ENCODE measurements around the gene SBF2. TPM values are rescaled to one million over a fixed set of nuclear protein-coding genes. Genes with fewer than 3 reads are reported as not detected.
"Not testable (repeated sequence)": the region's sequence is repeated elsewhere in the genome, so short reads cannot be mapped to it uniquely, and the experiment has no call there.

Gene SBF2
- total and polyA plus RNA-seq, 2 donors, result 8.1 to 10.2 TPM

- no peaks in the 10 kb centered on the region for H3K27me3 ChIP-seq (ENCODE audit: control insufficient read depth in 2 of 2, insufficient read depth in 1 of 2, low read length in 1 of 2)
- DNase-seq (ENCODE audit: low read depth in 6 of 9, low spot score in 9 of 9), result no peak
- H3K9me3 ChIP-seq (ENCODE audit: control insufficient read depth in 2 of 2, insufficient read depth in 1 of 2, low read length in 1 of 2), result no peaks in the 10 kb centered on the region
- H3K4me1 ChIP-seq (ENCODE audit: control insufficient read depth in 2 of 2, insufficient read depth in 2 of 2, low read length in 2 of 2), result no peaks in the 10 kb centered on the region
- no peak overlapping the region for H3K4me3 ChIP-seq (ENCODE audit: low read length in 2 of 2)
- no peaks in the 10 kb centered on the region for H3K36me3 ChIP-seq (ENCODE audit: control insufficient read depth in 2 of 2, insufficient read depth in 2 of 2, low read length in 1 of 2)
- no peak overlapping the region for H3K27ac ChIP-seq (ENCODE audit: low read depth in 1 of 2, low read length in 1 of 2)
Measured at GRCh38 chr11:10261821-10262220, 32.2 kb downstream of the SBF2 start.

- Histone ChIP-seq H3K36me3 (ENCODE audit: control insufficient read depth in 2 of 2, insufficient read depth in 2 of 2, low read length in 1 of 2) (no peaks in the 10 kb centered on the region), H3K27me3 (ENCODE audit: control insufficient read depth in 2 of 2, insufficient read depth in 1 of 2, low read length in 1 of 2) (no peaks in the 10 kb centered on the region), H3K4me3 (ENCODE audit: low read length in 2 of 2) (no peak overlapping the region), H3K9me3 (ENCODE audit: control insufficient read depth in 2 of 2, insufficient read depth in 1 of 2, low read length in 1 of 2) (no peaks in the 10 kb centered on the region), H3K4me1 (ENCODE audit: control insufficient read depth in 2 of 2, insufficient read depth in 2 of 2, low read length in 2 of 2) (no peaks in the 10 kb centered on the region), H3K27ac (ENCODE audit: low read depth in 1 of 2, low read length in 1 of 2) (no peak overlapping the region)
- 86% methylated on average over 4 of the region's 4 CpGs for WGBS
- DNase-seq (ENCODE audit: low read depth in 6 of 9, low spot score in 9 of 9), result no peak
Measured at GRCh38 chr11:10257478-10257877, 36.5 kb downstream of the SBF2 start.

DNA sequence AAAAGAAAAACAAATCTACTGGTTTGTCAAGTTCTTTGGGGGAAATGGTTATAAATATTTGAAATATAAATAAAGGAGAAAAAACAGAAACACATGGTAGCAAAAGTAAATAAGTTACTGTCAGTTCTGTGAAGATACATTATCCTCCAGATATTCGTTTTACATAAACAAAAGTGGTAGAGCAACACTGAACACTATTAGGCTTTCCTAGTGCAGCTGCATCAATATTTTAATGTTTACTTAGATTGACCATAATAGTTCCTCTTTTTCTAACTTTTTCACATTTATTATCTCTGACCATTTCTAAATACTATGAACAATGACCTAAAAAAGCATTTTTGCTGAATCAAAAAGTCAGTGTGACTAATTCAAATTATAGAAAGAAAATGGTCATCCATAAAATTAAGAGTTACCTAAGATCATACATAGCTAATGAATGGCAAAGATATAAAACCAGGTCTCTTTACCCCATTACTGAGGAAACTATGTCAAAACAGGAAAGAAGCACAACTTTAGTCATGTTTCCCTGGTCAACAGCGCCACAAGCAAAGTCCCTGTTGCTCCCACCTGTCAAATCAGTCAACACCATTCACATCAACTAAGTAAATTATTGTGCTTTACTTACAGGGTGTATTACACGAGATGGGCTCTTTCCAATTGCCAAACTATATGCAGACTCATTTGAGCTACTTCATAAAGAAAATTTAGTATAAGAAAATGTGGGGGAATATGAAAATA lies 38.5 kb downstream of the SBF2 start:
- DNase-seq (ENCODE audit: low read depth in 6 of 9, low spot score in 9 of 9), result no peak
- Histone ChIP-seq H3K27me3 (ENCODE audit: control insufficient read depth in 2 of 2, insufficient read depth in 1 of 2, low read length in 1 of 2) (no peaks in the 10 kb centered on the region), H3K27ac (ENCODE audit: low read depth in 1 of 2, low read length in 1 of 2) (no peak overlapping the region), H3K4me1 (ENCODE audit: control insufficient read depth in 2 of 2, insufficient read depth in 2 of 2, low read length in 2 of 2) (no peaks in the 10 kb centered on the region), H3K36me3 (ENCODE audit: control insufficient read depth in 2 of 2, insufficient read depth in 2 of 2, low read length in 1 of 2) (no peaks in the 10 kb centered on the region), H3K9me3 (ENCODE audit: control insufficient read depth in 2 of 2, insufficient read depth in 1 of 2, low read length in 1 of 2) (no peaks in the 10 kb centered on the region), H3K4me3 (ENCODE audit: low read length in 2 of 2) (no peak overlapping the region)
- 87% methylated on average over 3 of the region's 3 CpGs for whole genome bisulfite sequencing

GRCh38 chr11:10249448-10250131 lies 44.4 kb downstream of the SBF2 start:
- not testable (repeated sequence) for H3K4me3 ChIP-seq (ENCODE audit: low read length in 2 of 2); H3K4me1 ChIP-seq (ENCODE audit: control insufficient read depth in 2 of 2, insufficient read depth in 2 of 2, low read length in 2 of 2); H3K27ac ChIP-seq (ENCODE audit: low read depth in 1 of 2, low read length in 1 of 2); DNase-seq (ENCODE audit: low read depth in 6 of 9, low spot score in 9 of 9); H3K27me3 ChIP-seq (ENCODE audit: control insufficient read depth in 2 of 2, insufficient read depth in 1 of 2, low read length in 1 of 2); H3K36me3 ChIP-seq (ENCODE audit: control insufficient read depth in 2 of 2, insufficient read depth in 2 of 2, low read length in 1 of 2); H3K9me3 ChIP-seq (ENCODE audit: control insufficient read depth in 2 of 2, insufficient read depth in 1 of 2, low read length in 1 of 2)
- WGBS, result 97% methylated on average over 2 of the region's 2 CpGs

- no peak for DNase-seq (ENCODE audit: low read depth in 6 of 9, low spot score in 9 of 9)
- Histone ChIP-seq H3K36me3 (ENCODE audit: control insufficient read depth in 2 of 2, insufficient read depth in 2 of 2, low read length in 1 of 2) (no peaks in the 10 kb centered on the region), H3K4me1 (ENCODE audit: control insufficient read depth in 2 of 2, insufficient read depth in 2 of 2, low read length in 2 of 2) (no peaks in the 10 kb centered on the region), H3K27me3 (ENCODE audit: control insufficient read depth in 2 of 2, insufficient read depth in 1 of 2, low read length in 1 of 2) (no peaks in the 10 kb centered on the region), H3K27ac (ENCODE audit: low read depth in 1 of 2, low read length in 1 of 2) (no peak overlapping the region), H3K9me3 (ENCODE audit: control insufficient read depth in 2 of 2, insufficient read depth in 1 of 2, low read length in 1 of 2) (no peaks in the 10 kb centered on the region), H3K4me3 (ENCODE audit: low read length in 2 of 2) (no peak overlapping the region)
- WGBS, result 79% methylated on average over 2 of the region's 2 CpGs
Measured at GRCh38 chr11:10247011-10247410, 47.0 kb downstream of the SBF2 start.

- DNase-seq (ENCODE audit: low read depth in 6 of 9, low spot score in 9 of 9), result no peak
- Histone ChIP-seq H3K36me3 (ENCODE audit: control insufficient read depth in 2 of 2, insufficient read depth in 2 of 2, low read length in 1 of 2) (no peaks in the 10 kb centered on the region), H3K9me3 (ENCODE audit: control insufficient read depth in 2 of 2, insufficient read depth in 1 of 2, low read length in 1 of 2) (no peaks in the 10 kb centered on the region), H3K27me3 (ENCODE audit: control insufficient read depth in 2 of 2, insufficient read depth in 1 of 2, low read length in 1 of 2) (no peaks in the 10 kb centered on the region), H3K27ac (ENCODE audit: low read depth in 1 of 2, low read length in 1 of 2) (no peak overlapping the region), H3K4me1 (ENCODE audit: control insufficient read depth in 2 of 2, insufficient read depth in 2 of 2, low read length in 2 of 2) (no peaks in the 10 kb centered on the region), H3K4me3 (ENCODE audit: low read length in 2 of 2) (no peak overlapping the region)
- WGBS, result 97% methylated on average over 2 of the region's 2 CpGs
Measured at GRCh38 chr11:10243896-10244575, 50.0 kb downstream of the SBF2 start.

DNA sequence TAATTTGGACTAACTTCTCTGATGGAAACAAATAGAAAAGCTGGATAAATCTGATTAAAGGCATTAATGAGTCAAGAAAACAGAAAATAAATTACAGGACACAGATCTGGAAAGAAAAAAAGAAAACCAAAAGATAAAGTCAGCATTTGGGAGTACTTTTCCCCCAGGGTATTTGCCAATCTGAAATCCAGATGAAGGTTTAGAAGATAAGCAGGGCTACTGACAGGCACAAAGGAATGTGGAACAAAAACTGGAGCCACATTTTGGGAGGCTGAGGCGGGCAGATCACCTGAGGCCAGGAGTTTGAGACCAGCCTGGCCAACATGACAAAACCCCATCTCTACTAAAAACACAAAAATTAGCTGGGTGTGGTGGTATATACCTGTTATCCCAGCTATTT lies 57.2 kb downstream of the SBF2 start:
- DNase-seq (ENCODE audit: low read depth in 6 of 9, low spot score in 9 of 9), result no peak
- WGBS, result 97% methylated on average over 1 of the region's 1 CpG
- no peak overlapping the region for H3K4me3 ChIP-seq (ENCODE audit: low read length in 2 of 2)
- no peaks in the 10 kb centered on the region for H3K27me3 ChIP-seq (ENCODE audit: control insufficient read depth in 2 of 2, insufficient read depth in 1 of 2, low read length in 1 of 2)
- H3K27ac ChIP-seq (ENCODE audit: low read depth in 1 of 2, low read length in 1 of 2), result no peak overlapping the region
- H3K36me3 ChIP-seq (ENCODE audit: control insufficient read depth in 2 of 2, insufficient read depth in 2 of 2, low read length in 1 of 2), result no peaks in the 10 kb centered on the region
- H3K9me3 ChIP-seq (ENCODE audit: control insufficient read depth in 2 of 2, insufficient read depth in 1 of 2, low read length in 1 of 2), result peaks cover 0 to 7% of the 10 kb centered on the region in 2 donors
- H3K4me1 ChIP-seq (ENCODE audit: control insufficient read depth in 2 of 2, insufficient read depth in 2 of 2, low read length in 2 of 2), result no peaks in the 10 kb centered on the region

DNA sequence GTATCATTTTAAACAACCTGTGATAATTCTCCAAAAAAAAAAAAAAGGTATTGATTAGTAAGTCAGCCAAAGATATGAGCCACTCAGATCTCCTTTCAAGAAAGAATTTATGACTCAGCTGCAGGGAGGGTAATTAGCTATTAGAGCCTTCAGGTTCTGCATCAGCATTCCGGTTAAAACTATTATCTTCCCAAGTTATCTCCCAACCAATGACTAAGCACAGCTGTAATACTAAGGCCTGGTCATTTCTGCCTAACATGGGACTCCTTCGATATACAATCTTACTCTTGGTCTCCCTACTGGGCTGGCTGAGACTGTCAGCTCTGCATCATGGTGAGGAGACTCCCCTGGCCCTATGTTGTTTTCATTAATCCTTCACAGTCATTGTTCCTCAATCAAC lies 60.4 kb downstream of the SBF2 start:
- Histone ChIP-seq H3K4me3 (ENCODE audit: low read length in 2 of 2) (no peak overlapping the region), H3K36me3 (ENCODE audit: control insufficient read depth in 2 of 2, insufficient read depth in 2 of 2, low read length in 1 of 2) (no peaks in the 10 kb centered on the region), H3K4me1 (ENCODE audit: control insufficient read depth in 2 of 2, insufficient read depth in 2 of 2, low read length in 2 of 2) (no peaks in the 10 kb centered on the region), H3K27ac (ENCODE audit: low read depth in 1 of 2, low read length in 1 of 2) (no peak overlapping the region), H3K9me3 (ENCODE audit: control insufficient read depth in 2 of 2, insufficient read depth in 1 of 2, low read length in 1 of 2) (peaks cover 0 to 13% of the 10 kb centered on the region in 2 donors), H3K27me3 (ENCODE audit: control insufficient read depth in 2 of 2, insufficient read depth in 1 of 2, low read length in 1 of 2) (no peaks in the 10 kb centered on the region)
- 97% methylated on average over 2 of the region's 2 CpGs for WGBS
- no peak for DNase-seq (ENCODE audit: low read depth in 6 of 9, low spot score in 9 of 9)

GRCh38 chr11:10232756-10233155 lies 61.3 kb downstream of the SBF2 start:
- Histone ChIP-seq H3K27me3 (ENCODE audit: control insufficient read depth in 2 of 2, insufficient read depth in 1 of 2, low read length in 1 of 2) (no peaks in the 10 kb centered on the region), H3K27ac (ENCODE audit: low read depth in 1 of 2, low read length in 1 of 2) (no peak overlapping the region), H3K9me3 (ENCODE audit: control insufficient read depth in 2 of 2, insufficient read depth in 1 of 2, low read length in 1 of 2) (peaks cover 0 to 13% of the 10 kb centered on the region in 2 donors), H3K4me3 (ENCODE audit: low read length in 2 of 2) (no peak overlapping the region), H3K4me1 (ENCODE audit: control insufficient read depth in 2 of 2, insufficient read depth in 2 of 2, low read length in 2 of 2) (no peaks in the 10 kb centered on the region), H3K36me3 (ENCODE audit: control insufficient read depth in 2 of 2, insufficient read depth in 2 of 2, low read length in 1 of 2) (no peaks in the 10 kb centered on the region)
- WGBS, result 95% methylated on average over 1 of the region's 1 CpG
- DNase-seq (ENCODE audit: low read depth in 6 of 9, low spot score in 9 of 9), result no peak

Measured in thymus (tissue), 11 donors.